Femur (tissue), 1 donor: ENCODE data around the gene LRRC43.

Source experiments
- DNase-seq: peaks from one replicate; pipeline ENCODE4 v3.0.0-alpha.2; 2017

The LRRC43 gene, protein sequence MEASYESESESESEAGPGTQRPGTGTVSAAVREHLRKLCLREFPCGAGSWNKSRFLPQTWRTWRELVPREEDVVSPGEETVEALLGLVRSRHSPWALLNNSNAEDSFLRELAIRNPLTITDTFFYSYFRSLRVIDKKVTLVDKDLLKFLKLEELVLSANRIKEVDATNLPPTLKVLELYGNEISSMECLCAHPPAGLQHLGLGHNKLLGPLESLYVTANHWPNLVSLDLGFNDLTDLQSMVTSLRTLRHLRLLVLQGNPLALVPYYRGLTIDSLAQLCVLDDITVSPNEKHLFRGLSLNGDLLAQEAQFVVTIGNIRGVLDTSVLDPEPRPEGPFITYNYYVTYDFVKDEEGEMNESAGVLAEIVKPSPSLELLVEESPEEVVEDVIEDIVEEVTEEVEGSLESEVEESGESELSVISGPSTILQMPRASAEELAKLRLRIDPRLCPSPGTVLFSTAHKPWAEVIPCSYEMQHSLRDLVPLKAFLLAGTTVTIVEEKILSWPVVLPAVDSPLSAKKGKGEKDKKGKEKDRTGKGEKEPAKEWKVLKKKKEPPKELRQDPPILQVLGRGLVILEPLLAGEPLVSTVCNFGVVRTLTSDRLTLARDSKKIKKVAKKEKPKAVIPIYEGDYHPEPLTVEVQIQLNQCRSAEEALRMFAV

GRCh38 chr12:122182887-122183587 is at the start of gene LRRC43:
LRRC43 (plus strand) TSS chr12:122183123; CDS start chr12:122183145, 22 bp downstream.
- peak; percentile 51 for DNase-seq

DNA sequence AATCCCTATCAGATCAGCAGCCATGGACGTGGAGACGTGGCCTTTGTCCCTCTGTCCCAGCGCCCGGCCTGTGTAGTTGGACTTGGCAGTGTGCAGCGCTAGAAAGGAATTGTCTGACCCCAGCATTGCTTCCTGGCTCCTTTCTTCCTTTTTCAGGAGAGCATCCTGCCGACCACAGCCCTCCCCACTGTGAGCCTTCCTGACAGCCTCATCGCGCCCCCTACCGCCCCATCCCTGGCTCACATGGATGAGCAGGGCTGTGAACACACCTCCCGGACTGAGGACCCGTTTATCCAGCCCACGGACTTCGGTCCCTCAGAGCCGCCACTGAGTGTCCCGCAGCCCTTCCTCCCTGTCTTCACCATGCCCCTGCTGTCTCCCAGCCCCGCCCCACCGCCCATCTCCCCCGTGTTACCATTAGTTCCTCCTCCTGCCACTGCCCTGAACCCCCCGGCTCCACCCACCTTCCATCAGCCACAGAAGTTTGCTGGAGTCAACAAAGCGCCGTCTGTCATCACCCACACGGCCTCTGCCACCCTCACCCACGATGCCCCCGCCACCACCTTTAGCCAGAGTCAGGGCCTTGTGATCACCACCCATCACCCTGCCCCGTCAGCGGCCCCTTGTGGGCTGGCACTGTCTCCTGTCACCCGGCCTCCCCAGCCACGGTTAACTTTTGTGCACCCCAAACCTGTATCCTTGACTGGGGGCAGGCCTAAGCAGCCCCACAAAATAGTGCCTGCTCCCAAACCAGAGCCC is 49.6 kb upstream of the LRRC43 start:
- no peak for DNase-seq

- no peak for DNase-seq
Measured at GRCh38 chr12:122135437-122136031, 47.4 kb upstream of the LRRC43 start.

DNA sequence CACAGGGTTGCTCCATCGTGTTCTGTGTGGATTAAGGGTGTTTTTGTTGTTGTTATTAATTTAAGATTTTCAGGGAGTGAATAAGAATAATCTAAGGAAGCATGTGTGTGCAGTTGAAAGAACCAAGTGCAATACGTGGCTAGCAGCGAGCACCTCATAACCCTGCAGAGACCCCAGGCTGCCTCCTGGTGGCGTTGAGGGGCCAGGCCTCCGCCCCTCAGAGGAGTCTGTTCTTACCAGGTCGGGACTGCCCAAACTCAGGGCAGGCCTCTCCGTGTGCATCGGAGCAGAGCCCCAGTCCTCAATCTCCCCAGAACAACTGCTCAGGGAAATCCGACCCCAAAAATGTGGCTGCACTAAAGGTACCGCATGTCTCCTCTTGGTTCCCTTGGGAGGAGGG is 45.7 kb upstream of the LRRC43 start:
- DNase-seq, result no peak

DNA sequence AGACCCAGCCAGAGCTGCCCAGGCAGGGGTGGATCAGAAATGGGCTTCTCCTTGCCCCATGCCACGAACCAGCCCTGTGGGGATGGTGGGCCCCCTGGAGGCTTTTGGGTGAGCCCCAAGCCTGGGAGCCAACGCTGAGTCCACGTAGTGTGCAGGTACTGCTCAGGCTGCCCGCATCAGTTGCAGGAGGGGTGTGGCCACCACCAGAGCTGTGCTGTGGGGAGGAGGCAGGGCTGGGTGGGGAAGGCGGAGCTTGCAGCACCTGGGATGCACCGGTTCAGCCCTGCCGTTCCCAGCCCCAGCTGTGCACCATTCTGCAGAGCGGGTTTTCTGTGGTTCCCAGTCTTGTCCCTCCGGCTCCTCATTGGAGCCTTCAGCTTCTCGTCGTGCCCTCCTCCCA is 45.2 kb upstream of the LRRC43 start:
- no peak for DNase-seq

- no peak for DNase-seq
Measured at GRCh38 chr12:122138181-122138580, 44.7 kb upstream of the LRRC43 start.

DNA sequence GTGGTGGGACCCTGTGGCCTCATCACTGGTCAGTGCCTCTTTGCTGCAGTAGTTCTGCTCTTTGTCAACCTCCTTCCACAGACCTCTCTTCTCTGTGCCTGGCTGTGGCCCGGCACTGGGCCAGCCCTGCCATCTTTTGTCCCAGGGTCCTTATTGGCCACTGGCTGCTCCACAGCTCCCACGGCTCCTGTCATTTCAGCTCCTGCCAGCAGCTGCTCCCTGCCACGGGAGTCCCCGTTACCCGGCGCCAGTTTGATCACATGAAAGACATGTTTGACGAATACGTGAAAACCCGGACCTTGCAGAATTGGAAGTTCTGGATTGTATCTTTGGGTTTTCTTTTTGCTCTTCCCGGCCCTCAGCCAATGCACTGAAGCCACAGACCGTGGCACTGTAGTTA is 44.3 kb upstream of the LRRC43 start:
- no peak for DNase-seq

DNA sequence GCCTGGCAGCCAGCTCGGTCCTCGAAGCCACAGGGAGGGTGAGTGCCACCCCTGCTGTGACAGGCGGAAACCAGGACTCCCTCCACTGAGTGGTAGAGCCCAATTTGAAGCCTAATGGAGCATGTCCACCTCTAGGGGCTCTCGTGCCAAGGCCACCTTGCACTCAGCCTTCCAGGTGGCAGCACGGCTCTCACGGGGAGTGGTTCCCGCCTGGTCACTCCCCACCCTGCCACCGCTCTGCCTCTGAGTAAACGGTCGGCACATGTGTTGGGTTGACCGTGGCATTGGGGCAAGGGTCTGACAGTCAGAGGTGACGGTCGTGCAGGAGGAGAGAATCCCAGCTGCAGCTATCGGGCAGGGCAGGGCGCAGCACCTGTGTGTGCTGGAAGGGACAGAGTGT is 43.7 kb upstream of the LRRC43 start:
- DNase-seq, result no peak

- DNase-seq, result no peak
Measured at GRCh38 chr12:122139941-122140340, 43.0 kb upstream of the LRRC43 start.

- no peak for DNase-seq
Measured at GRCh38 chr12:122140467-122141257, 42.3 kb upstream of the LRRC43 start.

DNA sequence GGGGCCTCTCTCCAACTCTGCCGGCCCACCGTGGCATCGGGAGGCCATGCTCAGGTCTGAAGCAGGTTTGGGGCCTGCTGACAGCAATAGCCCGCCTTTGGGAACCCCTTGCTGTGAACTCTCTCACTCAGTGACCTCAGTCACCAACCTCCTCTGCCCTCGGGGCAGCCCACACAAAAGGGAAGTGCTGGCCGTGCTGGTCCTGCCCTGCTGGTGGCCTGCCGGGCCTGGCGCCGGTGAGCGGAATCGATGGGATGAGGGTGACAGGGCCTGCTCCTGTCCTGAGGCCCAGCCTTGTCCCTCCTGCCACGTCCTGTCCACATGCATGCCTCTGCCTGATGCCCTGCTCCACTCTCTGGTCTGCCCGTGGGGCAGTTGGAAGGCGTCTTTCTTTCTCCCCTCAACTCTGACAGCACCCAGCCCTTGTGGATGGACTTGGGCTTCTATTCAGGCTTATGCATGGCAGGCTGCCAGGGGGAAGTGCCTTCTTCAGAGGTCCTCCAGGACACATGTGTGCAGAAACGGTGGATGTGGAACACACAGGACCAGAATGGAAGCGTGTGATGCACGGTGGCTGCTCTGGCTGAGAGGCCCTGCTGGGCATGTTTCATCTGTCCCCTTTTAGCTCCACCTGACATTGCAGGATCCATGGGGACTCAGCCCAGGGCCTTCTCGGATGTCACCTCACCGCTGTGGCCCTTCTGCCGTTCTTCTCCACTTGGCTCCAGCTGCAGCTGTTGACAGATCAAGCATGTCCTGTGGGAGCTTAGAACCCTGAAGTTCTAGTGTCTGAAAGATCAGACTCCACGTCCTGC is 40.8 kb upstream of the LRRC43 start:
- DNase-seq, result no peak

DNA sequence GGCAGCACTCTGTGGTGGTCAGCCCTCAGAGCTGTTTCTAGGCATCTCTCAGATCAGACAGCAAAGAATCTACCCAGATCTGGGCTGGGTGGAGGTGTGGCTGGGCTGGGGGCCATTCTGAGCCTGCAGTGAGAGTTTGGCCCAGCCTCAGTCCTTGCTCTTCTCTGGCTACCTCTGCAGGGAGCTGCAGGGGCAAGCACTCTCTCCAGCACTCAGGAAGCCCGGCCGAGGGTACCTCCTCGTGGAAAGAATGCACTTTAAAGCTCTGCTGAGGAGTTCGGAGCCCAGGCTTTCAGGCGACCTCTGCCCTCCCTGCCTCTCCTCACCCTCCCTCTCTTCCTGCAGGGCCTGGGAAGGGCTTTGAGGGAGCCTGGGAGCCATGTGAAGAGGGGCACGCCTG is 40.1 kb upstream of the LRRC43 start:
- DNase-seq, result no peak

- no peak for DNase-seq
Measured at GRCh38 chr12:122144885-122145284, 38.0 kb upstream of the LRRC43 start.

DNA sequence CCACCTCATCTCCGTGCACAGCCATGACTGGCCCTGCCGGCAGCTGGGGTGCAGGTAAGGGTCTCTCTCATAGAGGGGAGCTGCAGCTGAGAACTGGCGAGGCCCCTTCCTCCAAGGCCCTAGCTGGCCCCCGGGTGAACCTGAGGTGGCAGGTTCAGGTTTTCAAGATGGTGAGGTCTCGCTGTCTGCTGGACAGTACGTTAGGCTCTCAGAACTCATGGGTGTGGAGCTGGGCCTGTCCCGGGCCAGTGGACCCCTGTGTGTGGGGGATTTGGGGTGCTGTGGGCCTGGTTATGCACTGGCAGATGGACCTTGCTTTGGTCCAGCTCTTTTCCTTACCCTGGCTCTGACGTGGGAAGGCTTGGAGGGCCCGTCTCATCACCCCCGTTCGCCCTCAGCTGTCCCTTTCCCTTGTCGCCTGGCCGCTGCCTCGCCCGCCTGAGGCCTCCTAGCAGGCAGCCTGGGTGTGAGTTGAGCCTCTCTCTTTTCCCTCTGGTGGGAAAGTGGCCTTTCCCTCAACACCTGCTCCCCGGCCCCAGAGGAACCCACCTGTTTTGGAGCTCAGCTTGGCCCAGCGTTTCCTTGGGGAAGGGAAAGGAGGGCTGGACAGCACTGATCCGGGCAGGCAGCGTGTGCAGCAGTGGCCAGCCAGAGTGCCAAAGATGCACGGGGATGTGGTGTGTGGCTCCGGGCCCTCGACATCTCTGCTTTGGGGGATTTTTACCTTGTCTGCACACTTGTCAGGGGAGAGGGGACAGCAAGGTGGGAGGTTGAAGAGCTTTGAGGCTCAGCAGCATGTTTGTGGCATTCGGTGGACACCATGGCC is 37.2 kb upstream of the LRRC43 start:
- no peak for DNase-seq

- no peak for DNase-seq
Measured at GRCh38 chr12:122147514-122148290, 35.2 kb upstream of the LRRC43 start.

DNA sequence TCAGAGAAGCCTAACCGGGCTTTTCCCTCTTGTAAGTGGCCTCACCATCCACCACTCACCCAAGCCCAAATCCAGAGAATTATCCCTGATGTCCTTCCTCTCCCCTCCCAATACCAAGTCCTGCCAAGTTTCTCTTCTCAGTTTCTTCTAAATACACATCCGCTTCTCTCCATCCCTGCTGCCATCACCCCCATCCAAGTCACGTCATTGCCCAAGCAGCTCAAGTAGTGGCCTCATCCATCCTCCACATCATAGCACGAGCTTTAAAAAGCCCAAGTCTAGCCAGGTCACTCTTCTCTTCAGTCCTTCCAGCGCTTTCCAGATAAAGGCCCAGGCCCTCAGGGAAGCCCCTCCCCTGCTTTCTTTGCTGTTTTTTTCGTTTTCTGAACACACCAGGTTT is 34.3 kb upstream of the LRRC43 start:
- no peak for DNase-seq

- DNase-seq, result no peak
Measured at GRCh38 chr12:122150127-122150681, 32.7 kb upstream of the LRRC43 start.

- DNase-seq, result no peak
Measured at GRCh38 chr12:122152754-122153153, 30.2 kb upstream of the LRRC43 start.

GRCh38 chr12:122155705-122156104 is 27.2 kb upstream of the LRRC43 start:
- no peak for DNase-seq
